GM18520 (cell line): ENCODE measurements around the gene B4GALT6.

Source experiments
- ATAC-seq: cut with Tn5 transposase; IDR thresholded peaks from one replicate; pipeline ENCODE4 v1.9.1; 2021; ENCODE audit not compliant: unreplicated experiment

B4GALT6 gene

DNA sequence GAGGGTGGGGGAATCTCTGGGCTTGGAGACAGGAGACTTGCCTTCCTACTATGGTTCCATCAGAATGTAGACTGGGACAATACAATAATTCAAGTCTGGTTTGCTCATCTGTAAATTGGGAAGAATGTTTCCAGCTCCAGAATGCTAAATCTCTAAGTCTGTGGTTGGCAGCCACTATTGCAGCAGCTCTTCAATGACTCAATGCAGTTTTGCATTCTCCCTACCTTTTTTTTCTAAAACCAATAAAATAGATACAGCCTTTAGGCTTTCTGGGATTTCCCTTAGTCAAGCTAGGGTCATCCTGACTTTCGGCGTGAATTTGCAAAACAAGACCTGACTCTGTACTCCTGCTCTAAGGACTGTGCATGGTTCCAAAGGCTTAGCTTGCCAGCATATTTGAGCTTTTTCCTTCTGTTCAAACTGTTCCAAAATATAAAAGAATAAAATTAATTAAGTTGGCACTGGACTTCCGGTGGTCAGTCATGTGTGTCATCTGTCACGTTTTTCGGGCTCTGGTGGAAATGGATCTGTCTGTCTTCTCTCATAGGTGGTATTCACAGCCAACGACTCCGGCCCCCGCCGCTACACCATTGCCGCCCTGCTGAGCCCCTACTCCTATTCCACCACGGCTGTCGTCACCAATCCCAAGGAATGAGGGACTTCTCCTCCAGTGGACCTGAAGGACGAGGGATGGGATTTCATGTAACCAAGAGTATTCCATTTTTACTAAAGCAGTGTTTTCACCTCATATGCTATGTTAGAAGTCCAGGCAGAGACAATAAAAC, 86.2 kb downstream of the B4GALT6 start:
- ATAC-seq, result no peak

DNA sequence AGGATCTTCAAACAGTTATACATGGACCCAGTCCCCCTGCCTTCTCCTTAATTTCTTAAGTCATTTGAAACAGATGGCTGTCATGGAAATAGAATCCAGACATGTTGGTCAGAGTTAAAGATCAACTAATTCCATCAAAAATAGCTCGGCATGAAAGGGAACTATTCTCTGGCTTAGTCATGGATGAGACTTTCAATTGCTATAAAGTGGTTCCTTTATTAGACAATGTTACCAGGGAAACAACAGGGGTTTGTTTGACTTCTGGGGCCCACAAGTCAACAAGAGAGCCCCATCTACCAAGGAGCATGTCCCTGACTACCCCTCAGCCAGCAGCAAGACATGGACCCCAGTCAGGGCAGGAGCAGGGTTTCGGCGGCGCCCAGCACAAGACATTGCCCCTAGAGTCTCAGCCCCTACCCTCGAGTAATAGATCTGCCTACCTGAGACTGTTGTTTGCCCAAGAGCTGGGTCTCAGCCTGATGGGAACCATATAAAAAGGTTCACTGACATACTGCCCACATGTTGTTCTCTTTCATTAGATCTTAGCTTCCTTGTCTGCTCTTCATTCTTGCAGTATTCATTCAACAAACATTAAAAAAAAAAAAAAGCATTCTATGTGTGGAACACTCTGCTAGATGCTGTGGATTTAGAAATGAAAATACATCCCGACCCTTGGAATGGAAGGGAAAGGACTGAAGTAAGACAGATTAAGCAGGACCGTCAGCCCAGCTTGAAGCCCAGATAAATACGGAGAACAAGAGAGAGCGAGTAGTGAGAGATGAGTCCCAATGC, 88.1 kb downstream of the B4GALT6 start:
- ATAC-seq, result no peak

DNA sequence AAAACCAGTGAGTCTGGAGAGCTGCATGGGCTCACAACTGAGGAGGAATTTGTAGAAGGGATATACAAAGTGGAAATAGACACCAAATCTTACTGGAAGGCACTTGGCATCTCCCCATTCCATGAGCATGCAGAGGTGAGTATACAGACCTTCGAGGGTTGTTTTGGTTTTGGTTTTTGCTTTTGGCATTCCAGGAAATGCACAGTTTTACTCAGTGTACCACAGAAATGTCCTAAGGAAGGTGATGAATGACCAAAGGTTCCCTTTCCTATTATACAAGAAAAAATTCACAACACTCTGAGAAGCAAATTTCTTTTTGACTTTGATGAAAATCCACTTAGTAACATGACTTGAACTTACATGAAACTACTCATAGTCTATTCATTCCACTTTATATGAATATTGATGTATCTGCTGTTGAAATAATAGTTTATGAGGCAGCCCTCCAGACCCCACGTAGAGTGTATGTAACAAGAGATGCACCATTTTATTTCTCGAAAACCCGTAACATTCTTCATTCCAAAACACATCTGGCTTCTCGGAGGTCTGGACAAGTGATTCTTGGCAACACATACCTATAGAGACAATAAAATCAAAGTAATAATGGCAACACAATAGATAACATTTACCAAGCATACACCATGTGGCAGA, 89.1 kb downstream of the B4GALT6 start:
- no peak for ATAC-seq

DNA sequence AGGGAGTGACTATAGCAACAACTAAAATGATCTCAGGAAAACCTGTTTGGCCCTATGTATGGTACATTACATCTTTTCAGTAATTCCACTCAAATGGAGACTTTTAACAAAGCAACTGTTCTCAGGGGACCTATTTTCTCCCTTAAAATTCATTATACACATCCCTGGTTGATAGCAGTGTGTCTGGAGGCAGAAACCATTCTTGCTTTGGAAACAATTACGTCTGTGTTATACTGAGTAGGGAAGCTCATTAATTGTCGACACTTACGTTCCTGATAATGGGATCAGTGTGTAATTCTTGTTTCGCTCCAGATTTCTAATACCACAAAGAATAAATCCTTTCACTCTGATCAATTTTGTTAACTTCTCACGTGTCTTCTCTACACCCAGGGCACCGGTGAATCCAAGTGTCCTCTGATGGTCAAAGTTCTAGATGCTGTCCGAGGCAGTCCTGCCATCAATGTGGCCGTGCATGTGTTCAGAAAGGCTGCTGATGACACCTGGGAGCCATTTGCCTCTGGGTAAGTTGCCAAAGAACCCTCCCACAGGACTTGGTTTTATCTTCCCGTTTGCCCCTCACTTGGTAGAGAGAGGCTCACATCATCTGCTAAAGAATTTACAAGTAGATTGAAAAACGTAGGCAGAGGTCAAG, 91.7 kb downstream of the B4GALT6 start:
- no peak for ATAC-seq

DNA sequence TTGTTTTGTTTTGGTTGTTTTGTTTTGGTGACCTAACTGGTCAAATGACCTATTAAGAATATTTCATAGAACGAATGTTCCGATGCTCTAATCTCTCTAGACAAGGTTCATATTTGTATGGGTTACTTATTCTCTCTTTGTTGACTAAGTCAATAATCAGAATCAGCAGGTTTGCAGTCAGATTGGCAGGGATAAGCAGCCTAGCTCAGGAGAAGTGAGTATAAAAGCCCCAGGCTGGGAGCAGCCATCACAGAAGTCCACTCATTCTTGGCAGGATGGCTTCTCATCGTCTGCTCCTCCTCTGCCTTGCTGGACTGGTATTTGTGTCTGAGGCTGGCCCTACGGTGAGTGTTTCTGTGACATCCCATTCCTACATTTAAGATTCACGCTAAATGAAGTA, 92.8 kb downstream of the B4GALT6 start, which contains the start of gene TTR:
TSS of gene TTR (plus strand) at position 250 of the 400 bp plus-strand sequence. CDS start at position 276, 26 bp downstream.
- ATAC-seq, result no peak

DNA sequence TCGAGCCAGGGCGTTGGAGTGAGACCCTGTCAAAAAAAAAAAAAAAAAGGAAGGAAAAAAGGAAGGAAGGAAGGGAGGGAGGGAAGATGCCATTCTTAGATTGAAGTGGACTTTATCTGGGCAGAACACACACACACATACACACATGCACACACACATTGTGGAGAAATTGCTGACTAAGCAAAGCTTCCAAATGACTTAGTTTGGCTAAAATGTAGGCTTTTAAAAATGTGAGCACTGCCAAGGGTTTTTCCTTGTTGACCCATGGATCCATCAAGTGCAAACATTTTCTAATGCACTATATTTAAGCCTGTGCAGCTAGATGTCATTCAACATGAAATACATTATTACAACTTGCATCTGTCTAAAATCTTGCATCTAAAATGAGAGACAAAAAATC, 93.3 kb downstream of the B4GALT6 start:
- no peak for ATAC-seq

DNA sequence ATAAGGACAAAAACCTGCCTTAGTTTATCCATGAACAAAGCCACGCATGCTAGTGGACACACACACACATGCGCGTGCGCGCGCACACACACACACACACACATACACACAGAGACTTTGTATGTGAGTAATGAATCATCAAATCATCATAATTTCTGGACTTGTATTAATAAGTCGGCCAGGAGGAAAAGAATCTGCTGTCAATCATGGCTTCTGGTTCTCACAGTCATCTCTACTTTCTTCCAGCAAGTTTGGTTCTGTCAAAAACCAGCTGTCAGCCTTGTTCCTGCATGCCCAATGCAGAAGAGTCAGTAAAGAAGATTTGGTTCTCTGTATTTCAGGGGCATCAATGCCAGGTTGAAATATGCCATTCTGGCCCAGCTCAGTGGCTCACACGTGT, 93.8 kb downstream of the B4GALT6 start:
- ATAC-seq, result no peak

DNA sequence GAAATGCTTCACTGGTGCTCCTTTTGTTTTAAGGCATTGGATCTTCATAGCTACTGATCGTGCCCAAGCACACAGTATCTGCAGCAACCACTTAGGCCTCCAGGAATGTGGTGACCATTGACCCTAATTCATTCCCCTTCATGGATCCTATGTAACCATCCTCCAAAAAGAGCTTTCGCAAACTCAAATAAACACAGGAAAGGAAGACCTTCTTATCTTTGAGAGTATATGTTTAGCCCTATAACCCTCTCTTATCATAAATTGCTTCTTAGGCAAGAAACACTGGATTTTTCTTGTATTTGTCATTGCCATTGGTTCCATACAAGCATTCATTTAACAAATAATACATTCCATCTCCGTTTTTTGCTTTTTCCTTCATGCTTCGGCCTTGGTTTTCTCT, 96.9 kb downstream of the B4GALT6 start:
- ATAC-seq, result no peak

DNA sequence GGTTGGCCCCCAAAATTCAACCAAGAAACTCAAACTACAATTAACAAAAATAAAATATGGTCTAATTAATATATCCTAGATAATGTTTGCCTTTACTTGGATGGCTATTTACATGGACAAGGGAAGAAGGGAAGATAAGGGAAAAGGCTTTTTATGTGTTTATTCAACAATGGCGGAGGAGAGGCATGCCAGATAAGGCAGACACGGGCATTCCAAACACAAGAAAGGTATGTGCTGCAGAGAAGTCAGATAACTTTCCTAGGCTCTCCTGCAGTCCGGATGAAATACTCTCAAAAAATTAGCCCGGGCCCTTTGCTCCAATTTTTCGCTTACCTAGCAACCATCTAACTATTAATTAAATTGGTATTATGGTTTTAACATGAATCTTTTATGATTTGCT, 97.8 kb downstream of the B4GALT6 start:
- no peak for ATAC-seq

DNA sequence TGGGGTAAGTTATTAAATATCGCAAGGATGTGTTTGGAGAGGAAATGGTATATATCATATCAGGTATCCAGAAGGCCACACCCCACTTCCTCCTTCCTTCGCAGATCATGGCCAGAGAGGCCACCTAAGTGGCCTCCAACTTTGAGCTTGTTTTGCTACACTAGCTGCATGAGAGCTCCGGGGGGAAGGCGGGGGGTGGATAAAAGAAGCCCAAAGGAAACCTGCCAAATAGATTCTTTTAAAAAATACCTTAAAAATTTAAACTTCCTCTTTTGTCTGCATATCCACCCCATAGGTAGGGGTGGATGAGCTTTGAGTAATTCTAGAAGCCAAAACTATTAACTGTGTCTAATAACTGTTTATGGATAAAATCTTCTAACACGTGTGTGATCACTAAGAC, 98.4 kb downstream of the B4GALT6 start:
- ATAC-seq, result no peak

DNA sequence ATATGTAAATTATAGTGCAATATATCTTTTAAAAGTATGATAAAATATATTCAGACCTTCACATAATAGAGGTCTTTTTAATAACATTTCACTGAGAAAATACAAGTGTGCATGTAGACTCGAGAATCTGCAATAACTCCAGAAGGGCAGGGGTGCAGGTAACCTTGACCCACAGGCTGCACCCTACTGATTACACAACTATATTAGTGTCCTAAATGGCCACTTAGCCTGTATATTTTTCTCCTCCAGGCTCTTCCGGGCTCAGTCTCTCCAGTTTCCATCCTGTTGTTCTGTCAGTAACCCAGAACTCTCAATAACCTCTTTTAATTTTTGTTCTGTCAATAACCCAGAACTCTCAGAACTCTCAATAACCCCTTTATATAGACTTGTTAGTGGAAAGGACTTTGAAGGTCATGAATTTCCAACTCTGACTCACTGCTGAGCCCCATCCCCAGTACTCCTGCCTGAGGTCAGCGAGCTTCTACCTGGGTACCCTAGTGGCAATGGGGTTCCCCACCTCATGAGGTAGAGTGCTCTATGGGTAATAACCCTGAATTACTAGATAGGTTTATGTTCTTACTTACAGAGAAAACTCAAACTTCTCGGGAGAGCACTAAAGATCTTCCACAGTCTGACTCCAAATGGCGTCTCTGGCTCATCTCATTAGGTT, 101.1 kb downstream of the B4GALT6 start:
- no peak for ATAC-seq

DNA sequence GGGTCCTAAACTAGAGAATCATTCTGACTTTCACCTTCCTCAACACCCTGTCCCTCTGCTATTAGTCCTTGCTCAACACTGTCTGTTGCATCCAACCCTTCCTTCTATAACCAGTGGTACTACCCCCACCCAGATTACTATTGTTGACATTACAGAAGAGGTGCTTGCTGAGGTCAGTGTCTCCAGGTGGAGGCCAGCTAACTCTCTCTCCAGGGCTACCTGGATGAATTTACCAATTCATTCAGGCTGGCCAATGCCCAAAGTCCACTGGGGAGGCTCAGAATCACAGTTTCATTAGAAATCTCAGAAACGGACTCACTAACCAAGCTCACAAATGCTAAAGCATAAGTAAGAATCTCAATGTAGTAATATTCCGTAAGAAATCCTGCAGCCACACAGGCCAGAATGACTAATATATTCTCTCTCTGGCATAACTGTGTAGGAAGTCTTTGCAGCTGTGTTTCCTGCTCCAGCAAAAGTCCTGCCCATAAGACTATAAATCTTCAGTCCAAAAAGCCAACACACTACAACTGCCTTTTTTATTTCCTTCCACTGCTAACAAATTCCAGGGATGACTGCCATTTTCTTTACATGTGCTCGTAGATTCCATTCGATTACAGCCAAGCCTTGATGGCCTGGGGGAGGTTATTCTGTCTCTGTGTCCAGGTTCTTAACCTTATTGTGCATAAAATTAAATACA, 102.7 kb downstream of the B4GALT6 start:
- no peak for ATAC-seq

DNA sequence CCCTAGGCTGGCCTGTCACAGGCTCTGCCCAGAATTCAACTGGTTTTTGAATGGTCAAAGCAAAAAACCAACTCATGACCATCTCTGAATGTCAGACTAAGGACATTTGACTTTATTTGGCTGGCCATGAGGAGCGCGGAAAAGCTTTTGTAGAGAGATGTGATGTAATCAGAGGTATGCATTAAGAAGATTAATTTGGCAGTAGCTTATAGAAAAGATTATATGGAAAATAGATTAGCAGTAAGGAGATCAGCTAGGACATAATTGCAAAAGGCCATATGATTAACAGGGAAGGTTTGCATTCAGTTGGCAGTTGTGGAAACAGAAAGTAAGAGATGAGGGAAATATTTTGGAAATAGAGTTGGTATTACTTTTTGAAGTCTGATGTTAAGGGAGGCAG, 105.0 kb downstream of the B4GALT6 start:
- no peak for ATAC-seq

DNA sequence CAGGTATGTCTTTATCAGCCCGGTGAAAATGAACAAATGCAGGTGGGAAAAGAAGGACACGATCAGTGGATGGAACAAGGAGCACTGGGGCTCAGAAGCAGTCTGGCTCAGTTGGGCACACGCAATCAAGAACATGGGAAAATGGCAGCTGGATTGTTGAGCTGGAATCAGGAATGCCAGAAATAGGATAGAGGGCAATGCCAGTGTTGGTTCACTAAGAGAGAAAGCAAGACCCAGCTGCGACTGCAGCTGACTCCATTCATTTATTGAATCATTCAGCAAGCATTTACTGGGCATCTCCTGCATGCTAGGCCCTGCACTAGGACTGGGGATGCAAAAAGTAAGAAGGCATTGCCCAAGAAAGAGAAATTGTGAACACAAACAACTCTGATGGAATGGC, 106.3 kb downstream of the B4GALT6 start:
- no peak for ATAC-seq

DNA sequence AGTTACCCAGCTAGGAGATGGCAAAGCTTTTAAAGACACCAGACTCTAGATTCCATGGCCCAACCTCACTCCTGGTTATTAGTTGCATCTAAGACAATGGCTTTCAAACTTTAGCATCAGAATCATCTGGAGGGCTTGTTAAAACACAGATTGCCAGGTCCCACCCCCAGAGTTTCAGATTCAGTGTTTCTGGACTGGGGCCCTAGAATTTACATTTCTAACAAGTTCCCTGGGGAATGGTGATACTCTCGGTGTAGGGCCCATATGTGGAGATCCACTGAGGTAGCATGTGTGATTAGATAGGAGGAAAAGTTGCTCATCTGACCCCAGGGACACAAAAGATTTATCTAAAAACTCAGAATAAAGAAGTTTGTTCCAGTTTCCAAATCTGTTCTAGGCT, 107.2 kb downstream of the B4GALT6 start:
- no peak for ATAC-seq

DNA sequence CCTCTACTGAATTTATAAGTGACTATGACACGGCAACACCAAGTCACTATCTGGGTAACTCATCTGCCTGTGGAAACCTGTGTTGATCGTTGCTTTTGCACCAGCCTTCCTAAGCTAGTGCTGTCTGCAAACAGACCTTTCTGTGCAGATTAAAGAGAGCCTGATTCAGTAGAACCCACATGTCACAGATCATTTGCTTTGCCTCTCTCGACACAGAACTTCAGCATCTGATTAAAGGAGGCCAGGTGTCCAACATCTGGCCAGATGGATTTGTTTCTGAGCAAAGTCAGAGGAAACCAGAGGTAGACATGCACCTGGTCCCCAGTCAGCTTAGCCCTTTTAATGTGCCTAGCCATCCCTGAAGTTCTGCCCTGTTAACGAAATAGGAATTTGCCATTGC, 107.7 kb downstream of the B4GALT6 start:
- no peak for ATAC-seq

DNA sequence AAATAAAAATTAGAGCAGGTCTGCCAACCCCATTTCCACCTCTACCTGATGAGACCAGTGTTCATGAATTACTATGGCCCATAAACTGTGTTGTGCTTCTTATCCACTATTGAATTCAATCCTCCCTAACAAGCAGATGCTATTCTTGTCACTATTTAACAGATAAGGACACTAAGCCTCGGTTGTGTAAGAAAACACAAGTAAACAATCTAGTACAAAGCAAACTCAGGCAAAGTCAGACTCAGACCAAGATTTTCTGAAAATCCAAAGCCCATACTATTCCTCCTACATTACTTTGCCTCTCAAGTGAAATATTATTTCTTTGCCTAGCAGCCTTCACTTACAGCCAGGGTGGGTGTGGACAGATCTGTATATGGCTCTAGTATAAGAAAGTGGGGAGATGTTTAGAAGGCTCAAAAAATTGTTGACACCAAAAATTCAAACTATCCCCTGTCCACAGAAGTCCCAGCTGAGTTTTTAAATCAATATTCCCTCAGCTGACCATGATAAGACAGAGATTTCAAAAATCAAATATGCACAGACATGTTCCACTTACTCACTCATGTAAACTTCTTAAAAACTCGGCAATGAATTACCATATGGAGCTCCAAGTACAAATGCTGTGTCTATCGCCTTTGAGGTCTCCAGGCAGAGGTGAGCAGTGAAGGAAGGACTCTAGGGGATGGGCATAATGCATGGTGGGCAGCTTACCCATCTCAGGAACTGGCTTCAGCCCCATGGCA, 108.7 kb downstream of the B4GALT6 start:
- no peak for ATAC-seq

DNA sequence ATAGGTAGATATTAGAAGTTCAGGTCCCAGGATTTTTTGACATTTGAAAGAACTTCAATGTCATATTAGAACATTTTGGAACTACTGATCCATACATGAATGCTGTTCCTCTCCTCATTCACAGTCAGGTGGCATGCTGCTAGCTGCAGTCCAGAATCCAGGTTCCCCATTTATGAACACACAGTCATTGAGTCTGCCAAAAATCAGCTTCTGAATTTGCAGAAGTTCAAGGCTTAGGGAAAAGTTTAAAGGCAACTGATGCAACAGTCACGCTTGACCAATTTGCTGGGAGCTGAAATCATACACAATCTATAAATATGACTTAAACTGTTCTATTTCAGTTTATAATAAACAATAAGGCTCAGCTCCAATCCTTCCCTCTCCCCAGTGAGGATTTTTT, 110.0 kb downstream of the B4GALT6 start:
- no peak for ATAC-seq
